GM12878 (cell line): ENCODE data around the gene LANCL1.

Experiments
- BHLHE40 ChIP-seq, 2 experiments: fragments of 450-650 bp in 1 of 2; IDR thresholded peaks; 2 replicates each; pipeline ENCODE4 v1.6.1; 2011 to 2017; ENCODE audit warnings: low read depth in 2 of 2, borderline replicate concordance in 1 of 2, improper control_type of control experiment in 1 of 2, low read length in 1 of 2, mild to moderate bottlenecking in 1 of 2
- CBFB ChIP-seq: IDR thresholded peaks from 2 replicates; pipeline ENCODE4 v1.6.1; 2016; ENCODE audit warnings: antibody characterized with exemption, low read depth
- CREM ChIP-seq: IDR thresholded peaks from 2 replicates; pipeline ENCODE4 v1.6.1; 2014; ENCODE audit warnings: antibody characterized with exemption, low read depth
- FOS ChIP-seq: IDR thresholded peaks from 3 replicates; pipeline ENCODE4 v1.6.1; 2011; ENCODE audit warnings: borderline replicate concordance; ENCODE audit not compliant: insufficient read length; ENCODE audit errors: extremely low read depth
- HDGF ChIP-seq: fragments of 450-650 bp; IDR thresholded peaks from 2 replicates; pipeline ENCODE4 v1.6.1; 2016; ENCODE audit warnings: antibody characterized with exemption
- MEF2A ChIP-seq: IDR thresholded peaks from 2 replicates; pipeline ENCODE4 v1.6.1; 2011; ENCODE audit warnings: low read depth, mild to moderate bottlenecking, low read length, moderate library complexity; ENCODE audit not compliant: insufficient read depth
- NKRF ChIP-seq: fragments of 450-650 bp; conservative IDR thresholded peaks from 2 replicates; pipeline ENCODE4 v1.6.1; 2017; ENCODE audit warnings: mild to moderate bottlenecking, moderate library complexity
- POLR2A ChIP-seq: IDR thresholded peaks from 2 replicates; pipeline ENCODE4 v1.6.1; 2011; ENCODE audit warnings: low read depth, mild to moderate bottlenecking, low read length
- POLR2AphosphoS5 ChIP-seq: IDR thresholded peaks from 2 replicates; pipeline ENCODE4 v1.6.1; 2011; ENCODE audit warnings: mild to moderate bottlenecking, low read length, inconsistent platforms
- REST ChIP-seq: IDR thresholded peaks from 2 replicates; pipeline ENCODE4 v1.6.1; 2012; ENCODE audit warnings: mild to moderate bottlenecking, low read depth, low read length
- TAF1 ChIP-seq: IDR thresholded peaks from 2 replicates; pipeline ENCODE4 v1.6.1; 2011; ENCODE audit warnings: mild to moderate bottlenecking, low read depth, low read length, borderline replicate concordance
- USF1 ChIP-seq: IDR thresholded peaks from 2 replicates; pipeline ENCODE4 v1.6.1; 2011; ENCODE audit warnings: borderline replicate concordance, low read depth, mild to moderate bottlenecking, moderate library complexity, mixed read lengths, low read length; ENCODE audit not compliant: insufficient read depth; ENCODE audit errors: extremely low read length
- ZNF274 ChIP-seq: IDR thresholded peaks from one replicate; pipeline ENCODE4 v1.8.0; 2011; ENCODE audit not compliant: insufficient read length, insufficient read depth

GRCh38 chr2:210503001-210503623 lies 26.6 kb upstream of the LANCL1 start:
- TF ChIP-seq POLR2A (no peak), MEF2A (no peak), NKRF (no peak), HDGF (no peak), ZNF274 (no peak), CBFB (no peak), REST (no peak), TAF1 (no peak), FOS (no peak), POLR2AphosphoS5 (no peak), BHLHE40 (IDR thresholded peaks at IDR 0.05; ENCODE audit: borderline replicate concordance in 1 of 2, low read depth in 2 of 2, low read length in 1 of 2) (no peak), USF1 (no peak), CREM (no peak)
